Activated T-helper 17 cell treated with anti-CD3 and anti-CD28 coated beads, Interleukin-2, amount 50 U/mL, for 72 hours (primary cell): ENCODE results near the gene ZNF471. TPM values are rescaled to one million over a fixed set of nuclear protein-coding genes. Genes with fewer than 3 reads are reported as not detected.

Experiments used
- ATAC-seq: fragments of 150-1000 bp; cut with Tn5 transposase; replicated peaks from 2 replicates; pipeline ENCODE4 v1.10.0; 2021; ENCODE audit warnings: mild to moderate bottlenecking, moderate library complexity
- H3K27ac Mint-ChIP-seq: one replicate; pipeline ENCODE4 v1.8.0; 2022; ENCODE audit warnings: mixed read lengths
- H3K27me3 Mint-ChIP-seq: one replicate; pipeline ENCODE4 v1.8.0; 2022; ENCODE audit warnings: mixed read lengths
- H3K36me3 Mint-ChIP-seq: one replicate; pipeline ENCODE4 v1.8.0; 2022; ENCODE audit warnings: low read depth, mild to moderate bottlenecking, mixed read lengths
- H3K4me1 Mint-ChIP-seq: one replicate; pipeline ENCODE4 v1.8.0; 2022; ENCODE audit warnings: mixed read lengths
- H3K4me3 Mint-ChIP-seq: one replicate; pipeline ENCODE4 v1.8.0; 2022; ENCODE audit warnings: mild to moderate bottlenecking, mixed read lengths
- H3K9me3 Mint-ChIP-seq: one replicate; pipeline ENCODE4 v1.8.0; 2022; ENCODE audit warnings: mixed read lengths
- total RNA-seq, 2 donors: library from RNA; stranded (reverse); gene quantifications; one replicate each; pipeline ENCODE4 v1.2.3, GENCODE V29; 2022

The ZNF471 gene
- total RNA-seq, 2 donors from 2014 or later: 0.91 to 1.2 TPM

GRCh38 chr19:56547535-56547934 is 39.9 kb downstream of the ZNF471 start:
- H3K27ac Mint-ChIP-seq: no peak overlapping the region
- no peaks in the 10 kb centered on the region for H3K4me1 Mint-ChIP-seq
- H3K27me3 Mint-ChIP-seq: no peaks in the 10 kb centered on the region
- H3K9me3 Mint-ChIP-seq: peaks cover 20% of the 10 kb centered on the region
- H3K4me3 Mint-ChIP-seq: no peak overlapping the region
- peaks cover 79% of the 10 kb centered on the region for H3K36me3 Mint-ChIP-seq
- ATAC-seq: no peak

GRCh38 chr19:56554272-56554869 is 46.7 kb downstream of the ZNF471 start:
- Mint-ChIP-seq H3K27me3 (no peaks in the 10 kb centered on the region), H3K36me3 (peaks cover 59% of the 10 kb centered on the region), H3K9me3 (peaks cover 35% of the 10 kb centered on the region), H3K4me3 (no peak overlapping the region), H3K27ac (no peak overlapping the region), H3K4me1 (no peaks in the 10 kb centered on the region)
- ATAC-seq: no peak

GRCh38 chr19:56562766-56563165 is 55.1 kb downstream of the ZNF471 start:
- peaks cover 8% of the 10 kb centered on the region for H3K36me3 Mint-ChIP-seq
- no peak for ATAC-seq
- no peak overlapping the region for H3K27ac Mint-ChIP-seq
- H3K4me1 Mint-ChIP-seq: no peaks in the 10 kb centered on the region
- H3K4me3 Mint-ChIP-seq: no peak overlapping the region
- H3K9me3 Mint-ChIP-seq: peaks cover 26% of the 10 kb centered on the region
- no peaks in the 10 kb centered on the region for H3K27me3 Mint-ChIP-seq

GRCh38 chr19:56566904-56567273 is 59.2 kb downstream of the ZNF471 start:
- no peaks in the 10 kb centered on the region for H3K27me3 Mint-ChIP-seq
- H3K4me3 Mint-ChIP-seq: peak overlapping the region; percentile 95
- ATAC-seq: peak; percentile 59
- peak overlapping the region; percentile 86 for H3K27ac Mint-ChIP-seq
- H3K9me3 Mint-ChIP-seq: peaks cover 22% of the 10 kb centered on the region
- peaks cover 47% of the 10 kb centered on the region for H3K36me3 Mint-ChIP-seq
- no peaks in the 10 kb centered on the region for H3K4me1 Mint-ChIP-seq

GRCh38 chr19:56567274-56568120 is 59.8 kb downstream of the ZNF471 start, which contains the start of gene ZNF470:
ZNF470 (plus strand) TSS chr19:56567468; CDS start chr19:56570312, 2,844 bp downstream.
- ATAC-seq: peak; percentile 97
- H3K27me3 Mint-ChIP-seq: no peaks in the 10 kb centered on the region
- H3K36me3 Mint-ChIP-seq: peaks cover 53% of the 10 kb centered on the region
- no peaks in the 10 kb centered on the region for H3K4me1 Mint-ChIP-seq
- H3K27ac Mint-ChIP-seq: peak within 1 kb of the TSS; percentile 86
- peaks cover 22% of the 10 kb centered on the region for H3K9me3 Mint-ChIP-seq
- peak within 1 kb of the TSS; percentile 95 for H3K4me3 Mint-ChIP-seq

- Mint-ChIP-seq H3K36me3 (peaks cover 96% of the 10 kb centered on the region), H3K4me1 (no peaks in the 10 kb centered on the region), H3K27me3 (no peaks in the 10 kb centered on the region), H3K27ac (no peak overlapping the region), H3K9me3 (peaks cover 38% of the 10 kb centered on the region), H3K4me3 (no peak overlapping the region)
- no peak for ATAC-seq
Measured at GRCh38 chr19:56572589-56572988, 64.9 kb downstream of the ZNF471 start.

- Mint-ChIP-seq H3K27me3 (no peaks in the 10 kb centered on the region), H3K27ac (no peak overlapping the region), H3K9me3 (peaks cover 49% of the 10 kb centered on the region), H3K4me3 (no peak overlapping the region), H3K36me3 (peaks cover 83% of the 10 kb centered on the region), H3K4me1 (no peaks in the 10 kb centered on the region)
- no peak for ATAC-seq
Measured at GRCh38 chr19:56573914-56574313, 66.3 kb downstream of the ZNF471 start.

GRCh38 chr19:56577719-56578602 is 70.3 kb downstream of the ZNF471 start:
- Mint-ChIP-seq H3K4me3 (no peak overlapping the region), H3K4me1 (no peaks in the 10 kb centered on the region), H3K27ac (no peak overlapping the region), H3K27me3 (no peaks in the 10 kb centered on the region), H3K36me3 (peaks cover 44% of the 10 kb centered on the region), H3K9me3 (peaks cover 51% of the 10 kb centered on the region)
- ATAC-seq: no peak

Other genes with a start within 250 kb of the ZNF471 start
- 1 to 10 TPM; 1.0 TPM for gene EDDM13, start 235.1 kb upstream of the ZNF471 start, total RNA-seq
- gene ZSCAN5A, start 193.0 kb upstream of the ZNF471 start, total RNA-seq: 10 to 100 TPM; 11.6 to 13.7 TPM
- 1 to 10 TPM; 1.1 to 1.9 TPM for gene ZNF582, start 114.3 kb upstream of the ZNF471 start, total RNA-seq
- gene ZNF583, start 103.5 kb upstream of the ZNF471 start, total RNA-seq: 1 to 10 TPM; 3.6 to 3.8 TPM
- gene ZNF667, start 30.5 kb upstream of the ZNF471 start, total RNA-seq: 1 to 10 TPM in 1 of 2 donors, not detected in 1; 1.6 TPM
- 1 to 10 TPM; 2.9 to 5.5 TPM for gene ZFP28, start 31.1 kb downstream of the ZNF471 start, total RNA-seq
- gene ZNF470, start 59.6 kb downstream of the ZNF471 start, total RNA-seq: 1 to 10 TPM; 3.1 to 6.9 TPM
- gene ZNF71, start 87.4 kb downstream of the ZNF471 start, total RNA-seq: 1 to 10 TPM; 4.3 to 4.8 TPM
- not detected for gene SMIM17, start 135.3 kb downstream of the ZNF471 start, total RNA-seq
- gene ZNF835, start 163.9 kb downstream of the ZNF471 start, total RNA-seq: 1 to 10 TPM; 1.3 to 2.5 TPM